Activated naive CD8-positive, alpha-beta T cell treated with anti-CD3 and anti-CD28 coated beads, Interleukin-2, amount 10 ng/mL, durations not matched to agents 7 days and 5 days (primary cell): ENCODE measurements around the gene ITGA11. TPM values are rescaled to one million over a fixed set of nuclear protein-coding genes. Genes with fewer than 3 reads are reported as not detected.

Experiments used
- ATAC-seq: fragments of 150-1000 bp; cut with Tn5 transposase; one replicate; pipeline ENCODE4 v1.10.0; 2021; ENCODE audit warnings: low read depth, moderate library complexity
- POLR2A ChIA-PET: fragments of 350-600 bp; sonication (Branson Sonifier 250); formaldehyde crosslinking; loops from one replicate; lab custom pipeline; 2021; ENCODE audit warnings: antibody characterized with exemption; lab: Charles Lee
- DNase-seq: peaks from one replicate; pipeline ENCODE4 v3.0.0; 2021
- H3K27ac Mint-ChIP-seq: one replicate; pipeline ENCODE4 v1.8.0; 2022; ENCODE audit warnings: mild to moderate bottlenecking, mixed read lengths
- H3K27me3 Mint-ChIP-seq: one replicate; pipeline ENCODE4 v1.8.0; 2022; ENCODE audit warnings: mild to moderate bottlenecking, moderate library complexity, mixed read lengths
- H3K36me3 Mint-ChIP-seq: one replicate; pipeline ENCODE4 v1.8.0; 2021; ENCODE audit warnings: mild to moderate bottlenecking, mixed read lengths
- H3K4me1 Mint-ChIP-seq: one replicate; pipeline ENCODE4 v1.8.0; 2021; ENCODE audit warnings: mixed read lengths
- H3K4me3 Mint-ChIP-seq: one replicate; pipeline ENCODE4 v1.8.0; 2022; ENCODE audit warnings: mild to moderate bottlenecking, moderate library complexity, mixed read lengths
- H3K9me3 Mint-ChIP-seq: one replicate; pipeline ENCODE4 v1.8.0; 2021; ENCODE audit warnings: mixed read lengths
- total RNA-seq, 2 experiments: library from RNA; stranded (reverse); gene quantifications; one replicate each; pipeline ENCODE4 v1.2.3, GENCODE V29; 2021

ITGA11 gene
- total RNA-seq, 2 experiments from 2014 or later = 0.57 to 0.61 TPM

- Mint-ChIP-seq H3K27ac (no peak overlapping the region), H3K4me1 (no peaks in the 10 kb centered on the region), H3K9me3 (no peaks in the 10 kb centered on the region), H3K36me3 (no peaks in the 10 kb centered on the region), H3K27me3 (peaks cover 45% of the 10 kb centered on the region), H3K4me3 (no peak overlapping the region)
- ATAC-seq (no peak), DNase-seq (no peak)
- POLR2A ChIA-PET = interaction anchor here (1.5 kb wide), 1 partner anchor 12 kb away, joined by 3 read pairs; the partner anchor contains the start of gene FEM1B
Measured at GRCh38 chr15:68265674-68266073, 166.3 kb downstream of the ITGA11 start.

GRCh38 chr15:68265081-68265480, 166.9 kb downstream of the ITGA11 start:
- peaks cover 45% of the 10 kb centered on the region for H3K27me3 Mint-ChIP-seq
- no peaks in the 10 kb centered on the region for H3K9me3 Mint-ChIP-seq
- no peak for ATAC-seq
- no peak for DNase-seq
- no peak overlapping the region for H3K4me3 Mint-ChIP-seq
- H3K27ac Mint-ChIP-seq = no peak overlapping the region
- H3K4me1 Mint-ChIP-seq = no peaks in the 10 kb centered on the region
- POLR2A ChIA-PET = interaction anchor here (1.5 kb wide), 1 partner anchor 12 kb away, joined by 3 read pairs; the partner anchor contains the start of gene FEM1B
- no peaks in the 10 kb centered on the region for H3K36me3 Mint-ChIP-seq

GRCh38 chr15:68264282-68264681, 167.7 kb downstream of the ITGA11 start:
- Mint-ChIP-seq H3K27ac (no peak overlapping the region), H3K4me3 (no peak overlapping the region), H3K4me1 (no peaks in the 10 kb centered on the region), H3K9me3 (no peaks in the 10 kb centered on the region), H3K27me3 (peaks cover 43% of the 10 kb centered on the region), H3K36me3 (no peaks in the 10 kb centered on the region)
- DNase-seq (no peak), ATAC-seq (no peak)
- POLR2A ChIA-PET = interaction anchor here (1.5 kb wide), 1 partner anchor 13 kb away, joined by 3 read pairs; the partner anchor contains the start of gene FEM1B

- Mint-ChIP-seq H3K27me3 (peaks cover 35% of the 10 kb centered on the region), H3K4me3 (no peak overlapping the region), H3K9me3 (no peaks in the 10 kb centered on the region), H3K27ac (no peak overlapping the region), H3K36me3 (no peaks in the 10 kb centered on the region), H3K4me1 (peaks cover 4% of the 10 kb centered on the region)
- DNase-seq = no peak
- no peak for ATAC-seq
- POLR2A ChIA-PET = interaction anchor here (1.3 kb wide), 1 partner anchor 15 kb away, joined by 3 read pairs; the partner anchor contains the start of gene FEM1B
Measured at GRCh38 chr15:68262514-68263356, 169.2 kb downstream of the ITGA11 start.

GRCh38 chr15:68261980-68262379, 170.0 kb downstream of the ITGA11 start:
- Mint-ChIP-seq H3K4me3 (no peak overlapping the region), H3K36me3 (no peaks in the 10 kb centered on the region), H3K27me3 (peaks cover 29% of the 10 kb centered on the region), H3K9me3 (no peaks in the 10 kb centered on the region), H3K27ac (no peak overlapping the region), H3K4me1 (peaks cover 4% of the 10 kb centered on the region)
- ATAC-seq (no peak), DNase-seq (no peak)
- POLR2A ChIA-PET = interaction anchor here (1.3 kb wide), 1 partner anchor 16 kb away, joined by 3 read pairs; the partner anchor contains the start of gene FEM1B

- Mint-ChIP-seq H3K27ac (no peak overlapping the region), H3K4me1 (peaks cover 4% of the 10 kb centered on the region), H3K4me3 (no peak overlapping the region), H3K36me3 (no peaks in the 10 kb centered on the region), H3K9me3 (no peaks in the 10 kb centered on the region), H3K27me3 (peaks cover 28% of the 10 kb centered on the region)
- no peak for ATAC-seq
- no peak for DNase-seq
- POLR2A ChIA-PET = interaction anchor here (1.3 kb wide), 1 partner anchor 17 kb away, joined by 3 read pairs; the partner anchor contains the start of gene FEM1B
Measured at GRCh38 chr15:68261241-68261640, 170.7 kb downstream of the ITGA11 start.

- Mint-ChIP-seq H3K27ac (no peak overlapping the region), H3K36me3 (no peaks in the 10 kb centered on the region), H3K4me1 (peaks cover 6% of the 10 kb centered on the region), H3K27me3 (peaks cover 33% of the 10 kb centered on the region), H3K9me3 (no peaks in the 10 kb centered on the region), H3K4me3 (no peak overlapping the region)
- DNase-seq = no peak
- no peak for ATAC-seq
- POLR2A ChIA-PET = interaction anchor here (0.6 to 1.8 kb wide), 2 partner anchors 9 to 18 kb away, joined by 4 to 6 read pairs; partner anchors contain the start of gene FEM1B
Measured at GRCh38 chr15:68259883-68260282, 172.1 kb downstream of the ITGA11 start.

GRCh38 chr15:68258692-68259091, 173.3 kb downstream of the ITGA11 start:
- DNase-seq (no peak), ATAC-seq (peak; percentile 58)
- no peak overlapping the region for H3K4me3 Mint-ChIP-seq
- H3K27me3 Mint-ChIP-seq = peaks cover 24% of the 10 kb centered on the region
- no peaks in the 10 kb centered on the region for H3K36me3 Mint-ChIP-seq
- no peaks in the 10 kb centered on the region for H3K9me3 Mint-ChIP-seq
- POLR2A ChIA-PET = interaction anchor here (0.6 to 1.8 kb wide), 2 partner anchors 19 to 22 kb away, joined by 3 to 6 read pairs; partner anchors contain the start of gene FEM1B
- peaks cover 6% of the 10 kb centered on the region for H3K4me1 Mint-ChIP-seq
- no peak overlapping the region for H3K27ac Mint-ChIP-seq

GRCh38 chr15:68256675-68257450, 175.1 kb downstream of the ITGA11 start:
- Mint-ChIP-seq H3K9me3 (no peaks in the 10 kb centered on the region), H3K4me3 (peak overlapping the region; percentile 65), H3K4me1 (peaks cover 6% of the 10 kb centered on the region), H3K36me3 (no peaks in the 10 kb centered on the region), H3K27ac (peak overlapping the region; percentile 60), H3K27me3 (peaks cover 25% of the 10 kb centered on the region)
- POLR2A ChIA-PET = interaction anchor here (0.8 to 1.1 kb wide), 2 partner anchors 21 to 50 kb away, joined by 3 to 11 read pairs; partner anchors contain the start of gene FEM1B
- ATAC-seq = peak; percentile 66
- DNase-seq = peak; percentile 74

GRCh38 chr15:68252925-68253534, 178.9 kb downstream of the ITGA11 start:
- Mint-ChIP-seq H3K27me3 (peaks cover 36% of the 10 kb centered on the region), H3K27ac (no peak overlapping the region), H3K4me3 (no peak overlapping the region), H3K4me1 (peaks cover 3% of the 10 kb centered on the region), H3K36me3 (no peaks in the 10 kb centered on the region), H3K9me3 (no peaks in the 10 kb centered on the region)
- DNase-seq = no peak
- ATAC-seq = peak; percentile 34
- POLR2A ChIA-PET = interaction anchor here (1.3 to 1.8 kb wide), 3 partner anchors 25 to 53 kb away, joined by 5 to 18 read pairs (median 8); partner anchors contain the start of gene FEM1B

GRCh38 chr15:68249058-68249713, 182.8 kb downstream of the ITGA11 start:
- no peaks in the 10 kb centered on the region for H3K4me1 Mint-ChIP-seq
- POLR2A ChIA-PET = no interaction called here
- DNase-seq = no peak
- no peak overlapping the region for H3K27ac Mint-ChIP-seq
- H3K27me3 Mint-ChIP-seq = peaks cover 33% of the 10 kb centered on the region
- no peak for ATAC-seq
- peaks cover 3% of the 10 kb centered on the region for H3K9me3 Mint-ChIP-seq
- H3K4me3 Mint-ChIP-seq = no peak overlapping the region
- peaks cover 3% of the 10 kb centered on the region for H3K36me3 Mint-ChIP-seq
